GM18507 (cell line): ENCODE data around the gene MRPL44.

Experiments used
- DNase-seq: peaks from one replicate; pipeline ENCODE4 v3.0.0; 2011; ENCODE audit warnings: low read depth; ENCODE audit not compliant: insufficient read length; ENCODE audit errors: extremely low spot score
- FAIRE-seq: peaks from 2 replicates; lab custom pipeline; 2011; peaks lifted over from hg19 to GRCh38; lab: Jason Lieb, UNC

The MRPL44 gene

GRCh38 chr2:223957092-223957851, at the start of gene MRPL44:
Gene MRPL44, plus strand, starts transcription at chr2:223957463. Its CDS starts 10 bp downstream, at chr2:223957473.
- FAIRE-seq (peak; percentile 96), DNase-seq (peak; percentile 79)

- FAIRE-seq (no peak), DNase-seq (no peak)
These were observed 48.8 kb upstream of the MRPL44 start for GRCh38 chr2:223908304-223908998.

- FAIRE-seq: no peak
These were observed 48.1 kb upstream of the MRPL44 start for GRCh38 chr2:223909001-223909741.

GRCh38 chr2:223914324-223914723, 42.9 kb upstream of the MRPL44 start:
- FAIRE-seq (no peak), DNase-seq (no peak)

More at GRCh38 chr2:223909001-223909741, 48.1 kb upstream of the MRPL44 start:
- DNase-seq: no peak

- DNase-seq: no peak
- no peak for FAIRE-seq
These were observed 42.2 kb upstream of the MRPL44 start for GRCh38 chr2:223915071-223915470.

GRCh38 chr2:223916181-223916920, 40.9 kb upstream of the MRPL44 start:
- FAIRE-seq (no peak), DNase-seq (no peak)

GRCh38 chr2:223918671-223919134, 38.6 kb upstream of the MRPL44 start:
- no peak for DNase-seq

GRCh38 chr2:223920109-223920508, 37.2 kb upstream of the MRPL44 start:
- DNase-seq: no peak

More at GRCh38 chr2:223918671-223919134, 38.6 kb upstream of the MRPL44 start:
- FAIRE-seq: no peak

GRCh38 chr2:223921204-223921603, 36.1 kb upstream of the MRPL44 start:
- DNase-seq (no peak), FAIRE-seq (no peak)

More at GRCh38 chr2:223920109-223920508, 37.2 kb upstream of the MRPL44 start:
- FAIRE-seq: no peak

GRCh38 chr2:223922308-223922707, 35.0 kb upstream of the MRPL44 start:
- no peak for FAIRE-seq
- no peak for DNase-seq

GRCh38 chr2:223923976-223924375, 33.3 kb upstream of the MRPL44 start:
- no peak for FAIRE-seq
- no peak for DNase-seq

GRCh38 chr2:223925106-223925505, 32.2 kb upstream of the MRPL44 start:
- DNase-seq: no peak
- no peak for FAIRE-seq

- DNase-seq (no peak), FAIRE-seq (no peak)
These were observed 28.9 kb upstream of the MRPL44 start for GRCh38 chr2:223928113-223929006.

- FAIRE-seq (no peak), DNase-seq (no peak)
These were observed 27.6 kb upstream of the MRPL44 start for GRCh38 chr2:223929571-223930102.

- FAIRE-seq: no peak
These were observed 26.9 kb upstream of the MRPL44 start for GRCh38 chr2:223930103-223930976.

GRCh38 chr2:223932816-223933800, 24.2 kb upstream of the MRPL44 start:
- FAIRE-seq (no peak), DNase-seq (no peak)

More at GRCh38 chr2:223930103-223930976, 26.9 kb upstream of the MRPL44 start:
- DNase-seq: no peak
